HG03159 (cell line): Measurements from ENCODE around the gene INSM1.
"Not testable (repeated sequence)": the region's sequence is repeated elsewhere in the genome, so short reads cannot be mapped to it uniquely, and the experiment has no call there.

ENCODE experiments used
- ATAC-seq: cut with Tn5 transposase; IDR thresholded peaks from one replicate; pipeline ENCODE4 v1.9.1; 2021; ENCODE audit warnings: mild to moderate bottlenecking, moderate library complexity; ENCODE audit not compliant: unreplicated experiment

INSM1 gene

GRCh38 chr20:20367575-20368417, at the start of gene INSM1:
TSS of gene INSM1 (plus strand) at chr20:20368104. CDS start at chr20:20368268, 164 bp downstream.
- ATAC-seq = no peak

GRCh38 chr20:20318365-20319161, 49.3 kb upstream of the INSM1 start:
- ATAC-seq = no peak

GRCh38 chr20:20321134-20321533, 46.8 kb upstream of the INSM1 start:
- no peak for ATAC-seq

GRCh38 chr20:20321917-20322316, 46.0 kb upstream of the INSM1 start:
- no peak for ATAC-seq

- no peak for ATAC-seq
Observed at GRCh38 chr20:20322912-20323311, 45.0 kb upstream of the INSM1 start.

- ATAC-seq = no peak
Observed at GRCh38 chr20:20327746-20328145, 40.2 kb upstream of the INSM1 start.

GRCh38 chr20:20329564-20329963, 38.3 kb upstream of the INSM1 start:
- ATAC-seq = no peak

GRCh38 chr20:20331156-20331555, 36.7 kb upstream of the INSM1 start:
- ATAC-seq = no peak

GRCh38 chr20:20331817-20332216, 36.1 kb upstream of the INSM1 start:
- no peak for ATAC-seq

- no peak for ATAC-seq
Observed at GRCh38 chr20:20333866-20334265, 34.0 kb upstream of the INSM1 start.

GRCh38 chr20:20334489-20334888, 33.4 kb upstream of the INSM1 start:
- peak; percentile 98 for ATAC-seq

- ATAC-seq = no peak
Observed at GRCh38 chr20:20338133-20338730, 29.7 kb upstream of the INSM1 start.

- ATAC-seq = no peak
Observed at GRCh38 chr20:20340443-20340842, 27.5 kb upstream of the INSM1 start.

GRCh38 chr20:20341371-20341770, 26.5 kb upstream of the INSM1 start:
- no peak for ATAC-seq

GRCh38 chr20:20342066-20342465, 25.8 kb upstream of the INSM1 start:
- no peak for ATAC-seq

- ATAC-seq = no peak
Observed at GRCh38 chr20:20343932-20344331, 24.0 kb upstream of the INSM1 start.

GRCh38 chr20:20344476-20344875, 23.4 kb upstream of the INSM1 start:
- ATAC-seq = no peak

- ATAC-seq = no peak
Observed at GRCh38 chr20:20353576-20353975, 14.3 kb upstream of the INSM1 start.

- ATAC-seq = not testable (repeated sequence)
Observed at GRCh38 chr20:20355503-20355902, 12.4 kb upstream of the INSM1 start.

- ATAC-seq = no peak
Observed at GRCh38 chr20:20358801-20359200, 9.1 kb upstream of the INSM1 start.

- ATAC-seq = no peak
Observed at GRCh38 chr20:20359628-20360027, 8.3 kb upstream of the INSM1 start.

- ATAC-seq = no peak
Observed at GRCh38 chr20:20360464-20360863, 7.4 kb upstream of the INSM1 start.
